Activated CD4-positive, CD25-positive, alpha-beta regulatory T cell treated with anti-CD3 and anti-CD28 coated beads, Interleukin-2, amount 50 U/mL, for 72 hours (primary cell): ENCODE data around the gene GRK1.

Experiments used
- DNase-seq: peaks from one replicate; pipeline ENCODE4 v3.0.0; 2021

The GRK1 gene

DNA sequence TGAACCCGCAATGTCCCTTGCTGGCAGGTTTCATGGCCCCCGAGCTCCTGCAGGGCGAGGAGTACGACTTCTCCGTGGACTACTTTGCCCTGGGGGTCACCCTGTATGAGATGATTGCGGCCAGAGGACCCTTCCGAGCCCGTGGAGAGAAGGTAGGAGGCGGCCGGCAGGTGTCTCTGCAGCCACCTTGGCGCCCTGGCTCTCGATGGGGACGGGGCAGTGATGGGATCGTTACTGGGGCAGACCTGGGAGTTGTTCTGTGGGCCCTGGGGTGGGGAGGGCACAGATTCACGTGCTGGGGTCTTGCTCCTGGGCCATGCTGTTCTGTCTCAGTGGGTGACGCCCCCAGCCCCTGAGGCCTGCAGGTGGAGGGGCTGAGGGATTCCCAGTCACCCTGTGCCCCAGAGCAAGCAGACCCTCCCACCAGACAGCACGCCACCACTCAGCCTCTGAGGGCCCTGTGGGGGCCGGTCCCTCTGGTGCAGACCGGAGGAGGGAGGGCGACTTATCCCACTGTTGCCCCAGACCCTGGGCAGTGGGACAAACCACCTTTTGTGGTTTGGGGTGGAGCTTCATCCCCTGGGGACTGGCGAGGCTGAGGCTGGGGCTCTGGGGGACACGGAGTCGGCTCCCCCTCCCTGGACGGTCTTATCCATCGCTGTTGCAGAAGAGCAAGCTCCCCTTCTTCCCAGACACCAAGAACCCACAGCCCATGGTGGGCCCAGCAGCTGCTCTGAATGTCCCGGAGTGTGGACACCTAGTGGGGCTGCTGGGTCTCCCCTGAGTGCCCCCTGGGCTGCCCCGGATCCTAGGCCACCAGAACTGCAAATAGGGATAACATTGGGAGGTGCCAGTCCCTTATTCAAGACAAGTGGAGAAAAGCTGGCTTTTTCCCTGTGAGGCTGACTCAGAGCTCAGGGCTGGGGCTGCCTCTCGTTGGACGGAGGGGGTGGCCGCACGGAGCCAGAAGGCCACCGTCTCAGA lies 64.5 kb downstream of the GRK1 start:
- DNase-seq = no peak

DNA sequence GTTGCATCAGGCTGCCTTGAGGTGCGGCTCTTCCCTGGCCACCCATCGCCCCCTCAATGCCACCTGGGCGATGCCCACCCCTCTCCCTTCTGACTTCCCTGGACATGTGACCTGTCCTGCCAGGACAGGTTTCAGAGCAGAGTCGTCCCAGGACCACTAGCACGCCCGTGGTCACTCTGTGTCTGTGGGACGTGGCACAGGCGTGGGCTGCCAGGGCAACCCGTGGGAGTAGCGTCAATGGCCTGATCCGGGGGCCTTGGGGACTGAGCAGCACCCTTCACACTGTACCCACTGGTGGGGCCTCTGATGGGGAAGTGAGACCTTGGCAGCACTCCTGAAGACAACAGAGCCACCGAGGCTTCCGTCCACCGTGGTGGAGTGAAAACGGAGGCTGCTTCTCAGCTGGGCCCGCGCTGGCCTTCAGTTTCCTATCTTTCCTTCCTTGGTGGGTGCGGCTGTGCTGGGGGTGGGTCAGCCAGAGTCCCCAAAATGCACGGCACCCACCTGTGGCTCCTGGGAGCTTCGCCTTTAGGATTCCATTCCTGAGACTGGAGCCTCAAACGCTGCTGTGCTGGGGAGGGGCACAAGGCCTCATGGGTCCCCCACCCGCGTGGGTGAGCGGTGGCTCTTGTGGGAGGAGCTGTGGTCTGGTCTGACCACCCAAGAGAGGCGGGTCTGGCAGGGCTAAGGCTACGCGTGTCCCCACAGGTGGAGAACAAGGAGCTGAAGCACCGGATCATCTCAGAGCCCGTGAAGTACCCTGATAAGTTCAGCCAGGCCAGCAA lies 65.3 kb downstream of the GRK1 start:
- DNase-seq = no peak

- DNase-seq = no peak
Observed at GRCh38 chr13:113732961-113733950, 66.2 kb downstream of the GRK1 start.

DNA sequence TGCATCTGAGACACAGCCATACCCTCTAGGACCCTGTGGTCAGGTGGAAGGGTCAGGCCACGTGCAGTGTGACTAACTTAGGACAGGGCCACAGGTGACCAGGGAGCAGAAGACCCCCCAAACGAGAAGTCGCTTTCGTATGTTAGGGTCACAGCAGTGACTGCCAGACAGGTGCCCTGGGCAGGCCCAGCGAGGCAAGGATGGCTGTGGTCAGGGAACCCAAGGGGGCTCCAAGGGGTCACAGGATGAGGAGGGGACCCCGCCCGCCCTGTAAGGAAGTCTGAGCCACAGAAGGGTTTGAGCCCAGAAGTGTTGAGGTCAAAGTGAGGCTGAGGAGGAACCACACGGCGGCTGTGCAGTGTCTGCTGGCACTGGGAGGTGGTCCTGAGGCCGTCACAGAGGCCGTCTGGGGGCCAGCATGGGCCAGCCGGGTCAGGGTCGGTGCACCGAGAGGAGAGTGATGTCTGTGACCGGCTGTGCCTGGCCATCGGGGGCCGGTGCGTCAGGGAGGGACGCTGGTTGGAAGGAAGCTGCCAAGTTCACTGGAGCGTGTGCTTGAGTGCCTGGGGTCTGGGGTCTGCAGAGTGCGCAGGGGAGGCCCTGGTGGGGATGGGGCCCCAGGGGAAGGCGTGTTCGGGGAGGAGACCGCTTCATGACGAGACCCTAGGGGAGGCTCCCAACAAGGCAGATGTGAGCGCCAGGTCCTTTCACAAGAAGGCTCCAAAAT lies 67.2 kb downstream of the GRK1 start:
- no peak for DNase-seq

GRCh38 chr13:113734826-113735125 lies 67.8 kb downstream of the GRK1 start:
- DNase-seq = no peak

- DNase-seq = no peak
Observed at GRCh38 chr13:113735194-113735593, 68.2 kb downstream of the GRK1 start.

- no peak for DNase-seq
Observed at GRCh38 chr13:113735750-113736149, 68.7 kb downstream of the GRK1 start.

GRCh38 chr13:113736258-113736731 lies 69.3 kb downstream of the GRK1 start:
- DNase-seq = no peak

- no peak for DNase-seq
Observed at GRCh38 chr13:113737803-113738202, 70.8 kb downstream of the GRK1 start.

DNA sequence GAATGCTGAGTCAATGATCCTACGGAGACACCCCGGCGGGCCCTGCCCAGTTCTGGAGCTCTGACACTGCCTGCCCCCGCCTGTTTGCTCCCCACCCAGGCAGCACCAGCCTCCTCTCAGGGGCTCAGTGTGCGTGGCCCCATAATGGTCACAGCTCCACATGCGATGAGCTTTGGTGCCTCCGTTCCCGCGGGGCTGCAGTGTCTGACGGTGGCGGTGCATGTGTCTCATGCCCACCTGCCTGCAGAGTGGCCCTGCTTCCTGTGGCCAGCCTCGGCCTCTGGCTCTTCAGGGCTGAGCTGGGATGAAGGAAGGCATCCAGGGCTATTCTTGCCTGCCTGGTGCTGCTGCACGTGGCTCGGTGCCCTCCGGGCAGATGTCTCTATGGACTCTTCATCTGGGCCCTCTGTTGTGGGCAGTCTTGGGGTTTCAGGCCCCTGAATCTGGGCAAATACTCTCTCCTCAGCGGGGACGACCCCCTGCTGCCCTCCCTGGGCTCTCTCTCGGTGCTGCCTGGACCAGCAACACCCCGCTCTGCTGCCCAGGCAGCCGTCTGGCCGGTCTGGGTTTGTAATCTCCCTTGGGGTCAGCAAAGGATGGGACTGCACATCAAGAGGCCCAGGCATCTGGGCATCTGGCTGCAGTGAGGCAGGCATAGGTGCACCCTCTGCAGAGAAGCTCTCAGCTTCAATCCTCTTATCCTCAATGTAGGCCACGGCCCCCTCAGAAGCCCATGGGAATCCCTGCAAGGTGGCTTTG lies 72.7 kb downstream of the GRK1 start:
- no peak for DNase-seq

DNA sequence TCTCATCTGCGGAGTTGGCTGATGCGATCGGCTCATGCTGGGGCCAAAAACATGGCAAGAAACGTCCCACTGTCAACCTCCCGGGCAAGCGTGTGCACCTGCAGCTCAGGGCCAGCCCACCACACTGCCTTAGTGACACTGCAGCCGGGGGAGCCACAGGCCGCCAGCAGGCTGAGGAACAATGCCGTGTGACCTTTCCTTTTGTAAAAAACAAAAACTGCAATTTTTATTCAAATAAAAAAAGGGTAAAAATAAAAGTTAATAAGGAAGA lies 73.2 kb downstream of the GRK1 start:
- no peak for DNase-seq

GRCh38 chr13:113740661-113741060 lies 73.6 kb downstream of the GRK1 start:
- no peak for DNase-seq

DNA sequence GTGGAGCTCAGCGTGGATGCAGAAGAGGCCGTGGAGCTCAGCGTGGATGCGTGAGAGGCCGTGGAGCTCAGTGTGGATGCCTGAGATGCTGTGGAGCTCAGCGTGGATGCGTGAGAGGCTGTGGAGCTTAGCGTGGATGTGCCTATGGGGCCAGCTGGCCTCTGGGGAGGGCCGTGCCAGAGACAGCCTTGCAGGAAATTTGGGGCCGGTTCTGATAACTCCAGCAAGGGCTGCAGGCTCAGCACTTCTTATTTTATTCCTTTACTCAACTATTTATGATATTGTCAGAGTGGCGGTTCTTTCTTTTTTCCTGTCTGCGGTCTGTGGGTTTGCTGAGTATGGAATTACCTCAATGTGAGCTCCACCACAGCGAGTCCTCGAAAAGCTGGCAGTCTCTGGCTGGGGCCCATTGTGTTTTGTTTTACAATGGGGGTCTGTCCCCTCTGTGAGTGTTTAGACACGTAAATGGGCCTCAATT lies 74.2 kb downstream of the GRK1 start:
- DNase-seq = no peak

GRCh38 chr13:113742000-113742441 lies 75.0 kb downstream of the GRK1 start:
- DNase-seq = no peak

DNA sequence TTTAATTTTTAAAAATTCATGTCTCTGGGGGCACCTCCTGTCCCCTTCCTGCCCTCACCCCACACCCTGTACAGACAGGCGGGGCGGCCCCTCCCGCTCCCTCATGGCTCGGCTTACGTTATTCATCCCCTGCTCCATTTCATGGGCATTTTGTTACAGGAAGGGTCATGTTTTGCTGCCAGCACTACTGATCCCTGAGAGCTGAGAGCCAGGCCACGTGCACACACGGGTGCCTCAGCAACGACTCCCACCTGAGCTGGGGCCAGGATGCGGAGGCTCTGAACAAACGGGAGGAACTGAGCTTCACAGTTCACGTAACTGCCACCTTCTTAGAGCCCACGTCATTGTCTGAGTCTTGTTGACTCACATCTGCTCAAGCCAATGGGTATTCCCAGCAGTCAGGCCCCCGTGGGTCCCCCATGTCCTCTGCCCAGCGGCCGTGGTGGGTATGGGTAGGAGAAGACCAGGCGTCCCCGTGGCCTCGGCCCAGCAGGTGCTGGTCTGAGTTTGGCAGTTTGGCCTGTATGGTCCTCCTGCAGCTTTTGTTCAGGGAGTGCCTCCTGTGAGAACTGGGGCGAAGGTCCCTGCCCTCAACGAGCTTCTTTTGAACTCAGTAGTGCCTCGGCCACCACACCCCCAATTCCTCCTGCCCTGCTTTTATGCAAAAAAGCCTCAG lies 75.6 kb downstream of the GRK1 start:
- no peak for DNase-seq

- no peak for DNase-seq
Observed at GRCh38 chr13:113743366-113744195, 76.6 kb downstream of the GRK1 start.

GRCh38 chr13:113744197-113745000 lies 77.4 kb downstream of the GRK1 start:
- no peak for DNase-seq

DNA sequence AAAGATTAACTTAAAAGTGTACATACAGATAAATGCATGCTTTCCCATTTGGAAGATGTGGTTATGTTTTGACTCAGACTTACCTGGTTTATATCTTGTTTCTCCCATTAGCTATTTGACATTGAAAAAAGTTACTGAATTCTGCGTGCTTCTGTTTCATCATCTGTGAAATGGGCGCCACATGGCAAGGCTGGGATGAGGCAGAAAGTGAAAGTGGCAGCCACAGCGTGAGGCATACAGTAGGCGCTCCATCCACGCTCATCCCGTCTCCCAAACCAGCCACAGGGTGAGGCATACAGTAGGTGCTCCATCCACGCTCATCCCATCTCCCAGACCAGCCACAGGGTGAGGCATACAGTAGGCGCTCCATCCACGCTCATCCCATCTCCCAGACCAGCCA lies 78.0 kb downstream of the GRK1 start:
- no peak for DNase-seq
